Psoas muscle (tissue), 8 donors: ENCODE data around the gene MUSK. TPM values are rescaled to one million over a fixed set of nuclear protein-coding genes. Genes with fewer than 3 reads are reported as not detected.

Source experiments
- ATAC-seq, 4 donors: fragments of 200-7000 bp; cut with Tn5 transposase; one replicate each; pipeline ENCODE4 v1.9.1; 2020; ENCODE audit warnings: moderate library complexity in 3 of 4, mild to moderate bottlenecking in 2 of 4
- DNase-seq, 2 donors: peaks; one replicate each; pipeline ENCODE4 v3.0.0-alpha.2; 2020
- H3K27ac ChIP-seq: fragments of 200-600 bp; one replicate; pipeline ENCODE4 v1.8.0; 2022
- H3K27me3 ChIP-seq, 3 donors: fragments of 200-600 bp in 1 of 3; one replicate each; pipeline versions ENCODE4 v1.6.1 to v1.8.0; 2013 to 2022; ENCODE audit warnings: low read length in 2 of 3, mild to moderate bottlenecking in 2 of 3, moderate library complexity in 1 of 3; ENCODE audit not compliant: insufficient read depth in 3 of 3
- H3K36me3 ChIP-seq, 2 donors: fragments of 200-600 bp in 1 of 2; one replicate each; pipeline versions ENCODE4 v1.6.1 to v1.8.0; 2013 to 2022; ENCODE audit warnings: low read depth in 1 of 2, mild to moderate bottlenecking in 1 of 2, moderate library complexity in 1 of 2; ENCODE audit not compliant: insufficient read depth in 1 of 2
- H3K4me1 ChIP-seq: fragments of 200-600 bp; one replicate; pipeline ENCODE4 v1.8.0; 2022
- H3K4me3 ChIP-seq: fragments of 200-600 bp; one replicate; pipeline ENCODE4 v1.8.0; 2022; ENCODE audit warnings: mild to moderate bottlenecking
- H3K9me3 ChIP-seq: fragments of 200-600 bp; one replicate; pipeline ENCODE4 v1.8.0; 2022
- WGBS, 3 donors: extraction: QIAGEN DNeasy Blood & Tissue Kit; methylation state at CpG; one replicate each; pipeline versions ENCODE4 v1.1.6 to v1.1.7; 2013; 5-methylcytosine and 5-hydroxymethylcytosine counted together
- intact Hi-C, 2 donors: fragments of 100-400 bp; cut with DNase I; formaldehyde crosslinking; loops; one replicate each; pipeline versions ENCODE4 v1.11.0 to v1.14.2; 2022
- polyA plus RNA-seq, 3 donors: library from polyadenylated mRNA; stranded (reverse); fragments of 200-250 nt; gene quantifications; one replicate each; pipeline ENCODE4 v1.2.3, GENCODE V29; 2013
- total RNA-seq, 4 donors: library from RNA; stranded (reverse); fragmentation: NEBNext Ultra II Directional in 2 of 4; extraction: Animal tissue kit (Norgen Biotek cat#: 25700) in 2 of 4; gene quantifications; one replicate each; pipeline versions ENCODE4 v1.2.1 to v1.2.4, GENCODE V29; 2021 to 2023
- TF ChIP-seq, protein P1 (sequence below): fragments of 200-600 bp; IDR thresholded peaks from one replicate; pipeline ENCODE4 v1.8.0; 2022; ENCODE audit warnings: antibody characterized with exemption
- donor health status: healthy with polysubstance abuse.
- donor health status: DM: no; HTN: no; CAD: no; lungs with moderate emphysema.
- donor health status: Bipolar disorder and iron deficiency.
- donor health status: healthy.
- donor health status: DM: yes; HTN: yes; CAD: no.
- donor health status: DM: no; HTN: no; CAD: no.
- donor health status: DM: no; HTN: no; CAD: no.
- donor health status: DM: yes; HTN: yes; CAD: no.

The MUSK gene
- total and polyA plus RNA-seq, 7 donors, result 0.66 to 15.7 (median 2.9) TPM

DNA sequence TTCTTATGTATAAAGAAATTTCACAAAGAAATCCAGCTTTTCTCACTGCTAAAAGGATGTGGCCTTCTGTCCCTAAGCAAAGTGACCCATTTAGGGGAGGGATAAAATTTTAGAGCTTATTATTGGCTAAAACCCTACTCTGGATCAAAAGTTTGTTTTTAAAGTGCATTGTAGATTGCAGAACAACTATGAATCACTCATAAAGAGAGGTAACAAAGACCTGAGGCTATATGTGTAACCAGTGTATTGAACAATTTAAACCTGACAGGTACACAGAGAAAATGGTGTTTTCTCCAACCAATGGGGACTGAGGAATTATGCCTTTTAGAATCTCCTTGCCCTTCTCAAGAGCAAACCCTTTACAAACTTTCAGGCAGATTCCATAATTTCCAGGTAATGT, 86.6 kb downstream of the MUSK start:
- Histone ChIP-seq H3K27me3 (no peaks in the 10 kb centered on the region), H3K9me3 (peaks cover 7% of the 10 kb centered on the region), H3K36me3 (no peaks in the 10 kb centered on the region), H3K27ac (no peak overlapping the region), H3K4me3 (no peak overlapping the region), H3K4me1 (no peaks in the 10 kb centered on the region)
- TF ChIP-seq, protein P1, sequence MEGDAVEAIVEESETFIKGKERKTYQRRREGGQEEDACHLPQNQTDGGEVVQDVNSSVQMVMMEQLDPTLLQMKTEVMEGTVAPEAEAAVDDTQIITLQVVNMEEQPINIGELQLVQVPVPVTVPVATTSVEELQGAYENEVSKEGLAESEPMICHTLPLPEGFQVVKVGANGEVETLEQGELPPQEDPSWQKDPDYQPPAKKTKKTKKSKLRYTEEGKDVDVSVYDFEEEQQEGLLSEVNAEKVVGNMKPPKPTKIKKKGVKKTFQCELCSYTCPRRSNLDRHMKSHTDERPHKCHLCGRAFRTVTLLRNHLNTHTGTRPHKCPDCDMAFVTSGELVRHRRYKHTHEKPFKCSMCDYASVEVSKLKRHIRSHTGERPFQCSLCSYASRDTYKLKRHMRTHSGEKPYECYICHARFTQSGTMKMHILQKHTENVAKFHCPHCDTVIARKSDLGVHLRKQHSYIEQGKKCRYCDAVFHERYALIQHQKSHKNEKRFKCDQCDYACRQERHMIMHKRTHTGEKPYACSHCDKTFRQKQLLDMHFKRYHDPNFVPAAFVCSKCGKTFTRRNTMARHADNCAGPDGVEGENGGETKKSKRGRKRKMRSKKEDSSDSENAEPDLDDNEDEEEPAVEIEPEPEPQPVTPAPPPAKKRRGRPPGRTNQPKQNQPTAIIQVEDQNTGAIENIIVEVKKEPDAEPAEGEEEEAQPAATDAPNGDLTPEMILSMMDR, result no peak
- ATAC-seq (no peak), DNase-seq (no peak)
- intact Hi-C loops, result no loop called here

DNA sequence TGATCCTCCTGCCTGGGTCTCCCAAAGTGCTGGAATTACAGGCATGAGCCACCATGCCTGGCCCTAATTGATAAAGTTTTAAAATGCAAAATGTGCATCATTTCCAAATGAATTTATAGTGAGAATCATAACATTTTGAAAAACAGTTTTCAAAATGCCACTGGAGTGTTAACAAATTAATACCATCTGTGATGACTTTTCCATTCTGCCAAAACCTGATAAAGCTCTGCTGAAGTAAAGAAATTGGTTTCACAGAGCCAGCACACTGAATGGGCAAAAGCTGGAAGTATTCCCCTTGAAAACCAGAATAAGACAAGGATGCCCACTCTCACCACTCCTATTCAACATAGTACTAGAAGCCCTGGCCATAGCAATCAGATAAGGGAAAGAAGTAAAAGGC, 89.6 kb downstream of the MUSK start:
- intact Hi-C loops, result no loop called here
- Histone ChIP-seq H3K27me3 (no peaks in the 10 kb centered on the region), H3K4me3 (no peak overlapping the region), H3K36me3 (no peaks in the 10 kb centered on the region), H3K9me3 (peaks cover 7% of the 10 kb centered on the region), H3K4me1 (no peaks in the 10 kb centered on the region), H3K27ac (no peak overlapping the region)
- ATAC-seq, result no peak
- TF ChIP-seq, protein P1, result no peak
- DNase-seq, result no peak

DNA sequence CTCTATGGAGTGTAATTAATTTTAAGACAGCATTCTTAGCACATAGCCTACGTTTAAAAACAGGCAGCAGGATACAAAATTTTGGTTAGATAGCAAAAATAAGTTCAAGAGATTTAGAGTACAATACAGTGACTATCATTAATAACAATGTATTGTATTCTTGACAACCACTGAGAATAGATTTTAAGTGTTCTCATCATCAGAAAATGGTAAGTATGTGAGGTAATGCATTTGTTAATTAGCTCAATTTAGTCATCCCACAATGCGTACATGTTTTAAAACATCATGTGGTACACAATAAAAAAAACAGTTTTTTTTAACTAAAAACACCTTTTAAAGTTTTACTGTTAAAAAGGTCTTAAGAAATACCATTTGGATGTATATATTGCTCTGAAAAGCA, 94.2 kb downstream of the MUSK start:
- TF ChIP-seq, protein P1, result no peak
- intact Hi-C loops, result no loop called here
- Histone ChIP-seq H3K9me3 (peaks cover 7% of the 10 kb centered on the region), H3K4me3 (no peak overlapping the region), H3K27ac (no peak overlapping the region), H3K27me3 (no peaks in the 10 kb centered on the region), H3K4me1 (no peaks in the 10 kb centered on the region), H3K36me3 (no peaks in the 10 kb centered on the region)
- no peak for DNase-seq
- 78 to 91% (median 87%) methylated on average over 2 of the region's 2 CpGs for WGBS, 3 donors
- no peak for ATAC-seq

DNA sequence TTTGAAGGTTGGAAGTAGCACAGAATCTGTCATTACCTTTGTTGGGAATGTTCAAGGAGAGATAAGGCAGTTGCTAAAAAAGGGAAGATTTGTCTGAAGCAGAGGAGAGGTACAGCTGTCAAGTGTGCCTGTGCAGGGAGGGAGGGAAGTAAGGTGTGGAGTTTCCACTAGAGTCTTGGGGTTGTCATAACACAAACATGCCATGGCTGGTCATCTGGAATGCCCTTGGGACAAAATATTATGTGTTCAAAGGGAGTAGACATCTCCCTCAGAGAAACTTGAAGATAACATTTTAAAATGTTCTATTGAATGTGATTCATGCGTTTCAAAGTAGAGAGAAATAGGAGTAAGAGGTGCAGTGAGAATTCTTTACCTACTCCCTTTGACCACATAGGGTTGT, 95.0 kb downstream of the MUSK start:
- peaks cover 7% of the 10 kb centered on the region for H3K9me3 ChIP-seq
- no peaks in the 10 kb centered on the region for H3K36me3 ChIP-seq
- no peaks in the 10 kb centered on the region for H3K4me1 ChIP-seq
- DNase-seq (no peak), ATAC-seq (no peak)
- no peak overlapping the region for H3K4me3 ChIP-seq
- H3K27ac ChIP-seq, result no peak overlapping the region
- WGBS, 3 donors, result 77 to 86% (median 85%) methylated on average over 1 of the region's 1 CpG
- TF ChIP-seq, protein P1, result no peak
- intact Hi-C loops, result no loop called here
- no peaks in the 10 kb centered on the region for H3K27me3 ChIP-seq

DNA sequence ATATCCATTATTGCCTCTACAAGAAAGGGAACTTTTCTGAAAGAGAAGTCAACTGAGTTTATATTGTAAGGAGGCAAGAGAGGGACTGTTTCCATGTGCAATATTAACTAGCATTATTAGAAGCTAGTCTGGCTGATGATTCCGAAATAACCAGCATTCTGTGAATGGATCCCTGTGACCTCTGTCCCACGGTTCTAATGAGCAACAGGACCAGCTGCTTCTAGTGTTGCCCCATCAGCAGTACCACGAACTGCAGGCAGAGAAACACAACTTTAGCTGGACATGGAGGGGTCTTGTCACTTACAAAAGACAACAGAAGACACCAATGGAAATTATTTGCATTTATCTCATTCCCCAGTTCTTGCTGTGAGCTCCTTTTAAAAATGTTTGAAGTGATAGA, 95.4 kb downstream of the MUSK start:
- Histone ChIP-seq H3K27ac (no peak overlapping the region), H3K9me3 (peaks cover 7% of the 10 kb centered on the region), H3K36me3 (no peaks in the 10 kb centered on the region), H3K4me1 (no peaks in the 10 kb centered on the region), H3K4me3 (no peak overlapping the region), H3K27me3 (no peaks in the 10 kb centered on the region)
- ATAC-seq, result no peak
- intact Hi-C loops, result no loop called here
- TF ChIP-seq, protein P1, result no peak
- no peak for DNase-seq
- WGBS, 3 donors, result 27 to 40% (median 30%) methylated on average over 3 of the region's 3 CpGs
